AG08396 (cell line): Measurements from ENCODE around the gene PCID2.
A peak's percentile ranks its signal among the peaks of the same experiment; 100 is the strongest.

ENCODE experiments used
- DNase-seq: peaks from one replicate; pipeline ENCODE4 v3.0.0; 2012; ENCODE audit warnings: low spot score, mixed read lengths

PCID2 gene

GRCh38 chr13:113219256-113219940 is 10.9 kb upstream of the PCID2 start:
- DNase-seq, result no peak

- DNase-seq, result no peak
These were observed 10.1 kb upstream of the PCID2 start for GRCh38 chr13:113218586-113218985.

- peak; percentile 72 for DNase-seq
These were observed 8.0 kb upstream of the PCID2 start for GRCh38 chr13:113216254-113217048.

GRCh38 chr13:113211774-113212173 is 3.3 kb upstream of the PCID2 start:
- DNase-seq, result no peak

GRCh38 chr13:113210833-113211232 is 2.4 kb upstream of the PCID2 start:
- DNase-seq, result no peak

GRCh38 chr13:113209759-113210421 is 1.4 kb upstream of the PCID2 start:
- peak; percentile 50 for DNase-seq

- peak; percentile 89 for DNase-seq
These were observed 878 bp upstream of the PCID2 start, which contains the start of gene CUL4A for GRCh38 chr13:113209336-113209758. CUL4A (plus strand) TSS chr13:113209613; CDS start chr13:113209628, 15 bp downstream.

GRCh38 chr13:113207890-113208420 is 514 bp downstream of the PCID2 start:
- DNase-seq, result peak; percentile 55

- no peak for DNase-seq
These were observed 1.0 kb downstream of the PCID2 start for GRCh38 chr13:113207460-113207859.

GRCh38 chr13:113205428-113205931 is 3.0 kb downstream of the PCID2 start:
- no peak for DNase-seq

GRCh38 chr13:113204378-113204734 is 4.1 kb downstream of the PCID2 start:
- no peak for DNase-seq

- no peak for DNase-seq
These were observed 4.7 kb downstream of the PCID2 start for GRCh38 chr13:113203507-113204377.

- DNase-seq, result no peak
These were observed 5.6 kb downstream of the PCID2 start for GRCh38 chr13:113202912-113203311.

GRCh38 chr13:113201815-113202214 is 6.7 kb downstream of the PCID2 start:
- DNase-seq, result no peak

GRCh38 chr13:113196970-113197737 is 11.3 kb downstream of the PCID2 start:
- DNase-seq, result no peak

GRCh38 chr13:113195360-113195759 is 13.1 kb downstream of the PCID2 start:
- DNase-seq, result no peak

- no peak for DNase-seq
These were observed 15.6 kb downstream of the PCID2 start for GRCh38 chr13:113192902-113193301.

GRCh38 chr13:113192279-113192678 is 16.2 kb downstream of the PCID2 start:
- DNase-seq, result no peak

GRCh38 chr13:113190181-113190580 is 18.3 kb downstream of the PCID2 start:
- DNase-seq, result no peak

GRCh38 chr13:113187883-113188665 is 20.4 kb downstream of the PCID2 start:
- DNase-seq, result no peak
